Measurements from ENCODE around the gene AMOTL2. TPM values are rescaled to one million over a fixed set of nuclear protein-coding genes. Genes with fewer than 3 reads are reported as not detected.

AMOTL2 gene
- total and polyA plus RNA-seq, 4 donors: 12.4 to 118 (median 55.7) TPM

- H3K4me1 ChIP-seq (ENCODE audit: control insufficient read depth in 1 of 2, insufficient read depth in 2 of 2, low read length in 2 of 2): no peaks in the 10 kb centered on the region
- no peak overlapping the region for H3K4me3 ChIP-seq (ENCODE audit: low read length in 2 of 2)
- peak overlapping the region in 1 of 2 donors; percentile 73 for H3K27ac ChIP-seq (ENCODE audit: low read depth in 1 of 2, low read length in 2 of 2)
- DNase-seq: peak; percentile 21 to 41
- no peaks in the 10 kb centered on the region for H3K27me3 ChIP-seq (ENCODE audit: control insufficient read depth in 1 of 2, insufficient read depth in 2 of 2, low read length in 1 of 2)
- no peaks in the 10 kb centered on the region for H3K9me3 ChIP-seq (ENCODE audit: control insufficient read depth, low read length)
- intact Hi-C loops (cut with DNase I): loop anchor here in 1 of 2 donors (5.0 kb wide), 1 partner anchor 33 kb away; no protein-coding TSS in a partner anchor
- peaks cover 0 to 2% of the 10 kb centered on the region in 2 donors for H3K36me3 ChIP-seq (ENCODE audit: control insufficient read depth in 1 of 2, insufficient read depth in 2 of 2, low read length in 1 of 2)
- 82 to 88% methylated on average over 1 of the region's 1 CpG for WGBS, 2 donors
- no peak for ATAC-seq (ENCODE audit: low FRiP score)
Observed at GRCh38 chr3:134345202-134345601, 29.0 kb downstream of the AMOTL2 start.

GRCh38 chr3:134344560-134344959 lies 29.7 kb downstream of the AMOTL2 start:
- intact Hi-C loops (cut with DNase I): no loop called here
- Histone ChIP-seq H3K36me3 (ENCODE audit: control insufficient read depth in 1 of 2, insufficient read depth in 2 of 2, low read length in 1 of 2) (peaks cover 0 to 2% of the 10 kb centered on the region in 2 donors), H3K9me3 (ENCODE audit: control insufficient read depth, low read length) (no peaks in the 10 kb centered on the region), H3K27ac (ENCODE audit: low read depth in 1 of 2, low read length in 2 of 2) (no peak overlapping the region), H3K4me1 (ENCODE audit: control insufficient read depth in 1 of 2, insufficient read depth in 2 of 2, low read length in 2 of 2) (no peaks in the 10 kb centered on the region), H3K4me3 (ENCODE audit: low read length in 2 of 2) (no peak overlapping the region), H3K27me3 (ENCODE audit: control insufficient read depth in 1 of 2, insufficient read depth in 2 of 2, low read length in 1 of 2) (no peaks in the 10 kb centered on the region)
- WGBS, 2 donors: 97% methylated on average over 2 of the region's 2 CpGs
- ATAC-seq (ENCODE audit: low FRiP score): no peak
- DNase-seq: no peak

GRCh38 chr3:134342259-134342658 lies 32.0 kb downstream of the AMOTL2 start:
- WGBS, 2 donors: 88 to 95% methylated on average over 9 of the region's 9 CpGs
- DNase-seq (peak; percentile 5 to 49), ATAC-seq (ENCODE audit: low FRiP score) (no peak)
- intact Hi-C loops (cut with DNase I): no loop called here
- Histone ChIP-seq H3K36me3 (ENCODE audit: control insufficient read depth in 1 of 2, insufficient read depth in 2 of 2, low read length in 1 of 2) (peaks cover 0 to 2% of the 10 kb centered on the region in 2 donors), H3K27me3 (ENCODE audit: control insufficient read depth in 1 of 2, insufficient read depth in 2 of 2, low read length in 1 of 2) (no peaks in the 10 kb centered on the region), H3K27ac (ENCODE audit: low read depth in 1 of 2, low read length in 2 of 2) (no peak overlapping the region), H3K9me3 (ENCODE audit: control insufficient read depth, low read length) (no peaks in the 10 kb centered on the region), H3K4me1 (ENCODE audit: control insufficient read depth in 1 of 2, insufficient read depth in 2 of 2, low read length in 2 of 2) (no peaks in the 10 kb centered on the region), H3K4me3 (ENCODE audit: low read length in 2 of 2) (no peak overlapping the region)

- H3K27me3 ChIP-seq (ENCODE audit: control insufficient read depth in 1 of 2, insufficient read depth in 2 of 2, low read length in 1 of 2): no peaks in the 10 kb centered on the region
- no peak overlapping the region for H3K27ac ChIP-seq (ENCODE audit: low read depth in 1 of 2, low read length in 2 of 2)
- DNase-seq: peak; percentile 5 to 19
- no peak for ATAC-seq (ENCODE audit: low FRiP score)
- no peaks in the 10 kb centered on the region for H3K4me1 ChIP-seq (ENCODE audit: control insufficient read depth in 1 of 2, insufficient read depth in 2 of 2, low read length in 2 of 2)
- no peak overlapping the region for H3K4me3 ChIP-seq (ENCODE audit: low read length in 2 of 2)
- no peaks in the 10 kb centered on the region for H3K9me3 ChIP-seq (ENCODE audit: control insufficient read depth, low read length)
- intact Hi-C loops (cut with DNase I): no loop called here
- 91 to 97% methylated on average over 2 of the region's 2 CpGs for WGBS, 2 donors
- H3K36me3 ChIP-seq (ENCODE audit: control insufficient read depth in 1 of 2, insufficient read depth in 2 of 2, low read length in 1 of 2): no peaks in the 10 kb centered on the region
Observed at GRCh38 chr3:134341389-134341788, 32.9 kb downstream of the AMOTL2 start.

- H3K27ac ChIP-seq (ENCODE audit: low read depth in 1 of 2, low read length in 2 of 2): no peak overlapping the region
Observed at GRCh38 chr3:134340982-134341365, 33.3 kb downstream of the AMOTL2 start.

GRCh38 chr3:134340362-134340981 lies 33.8 kb downstream of the AMOTL2 start:
- H3K9me3 ChIP-seq (ENCODE audit: control insufficient read depth, low read length): no peaks in the 10 kb centered on the region
- DNase-seq (no peak), ATAC-seq (ENCODE audit: low FRiP score) (no peak)
- WGBS, 2 donors: 62 to 80% methylated on average over 1 of the region's 1 CpG
- no peak overlapping the region for H3K27ac ChIP-seq (ENCODE audit: low read depth in 1 of 2, low read length in 2 of 2)
- no peaks in the 10 kb centered on the region for H3K27me3 ChIP-seq (ENCODE audit: control insufficient read depth in 1 of 2, insufficient read depth in 2 of 2, low read length in 1 of 2)
- intact Hi-C loops (cut with DNase I): no loop called here
- no peaks in the 10 kb centered on the region for H3K36me3 ChIP-seq (ENCODE audit: control insufficient read depth in 1 of 2, insufficient read depth in 2 of 2, low read length in 1 of 2)
- peaks cover 0 to 2% of the 10 kb centered on the region in 2 donors for H3K4me1 ChIP-seq (ENCODE audit: control insufficient read depth in 1 of 2, insufficient read depth in 2 of 2, low read length in 2 of 2)
- H3K4me3 ChIP-seq (ENCODE audit: low read length in 2 of 2): no peak overlapping the region

More at GRCh38 chr3:134340982-134341365, 33.3 kb downstream of the AMOTL2 start:
- WGBS, 2 donors: 82 to 85% methylated on average over 1 of the region's 1 CpG
- no peaks in the 10 kb centered on the region for H3K4me1 ChIP-seq (ENCODE audit: control insufficient read depth in 1 of 2, insufficient read depth in 2 of 2, low read length in 2 of 2)
- no peaks in the 10 kb centered on the region for H3K9me3 ChIP-seq (ENCODE audit: control insufficient read depth, low read length)
- no peak for ATAC-seq (ENCODE audit: low FRiP score)
- intact Hi-C loops (cut with DNase I): no loop called here
- H3K27me3 ChIP-seq (ENCODE audit: control insufficient read depth in 1 of 2, insufficient read depth in 2 of 2, low read length in 1 of 2): no peaks in the 10 kb centered on the region
- no peaks in the 10 kb centered on the region for H3K36me3 ChIP-seq (ENCODE audit: control insufficient read depth in 1 of 2, insufficient read depth in 2 of 2, low read length in 1 of 2)
- DNase-seq: no peak
- H3K4me3 ChIP-seq (ENCODE audit: low read length in 2 of 2): no peak overlapping the region

GRCh38 chr3:134339913-134340312 lies 34.3 kb downstream of the AMOTL2 start:
- H3K36me3 ChIP-seq (ENCODE audit: control insufficient read depth in 1 of 2, insufficient read depth in 2 of 2, low read length in 1 of 2): no peaks in the 10 kb centered on the region

GRCh38 chr3:134339331-134339730 lies 34.9 kb downstream of the AMOTL2 start:
- Histone ChIP-seq H3K9me3 (ENCODE audit: control insufficient read depth, low read length) (no peaks in the 10 kb centered on the region), H3K36me3 (ENCODE audit: control insufficient read depth in 1 of 2, insufficient read depth in 2 of 2, low read length in 1 of 2) (no peaks in the 10 kb centered on the region), H3K27ac (ENCODE audit: low read depth in 1 of 2, low read length in 2 of 2) (no peak overlapping the region), H3K4me1 (ENCODE audit: control insufficient read depth in 1 of 2, insufficient read depth in 2 of 2, low read length in 2 of 2) (peaks cover under 1 to 3% of the 10 kb centered on the region in 2 donors), H3K27me3 (ENCODE audit: control insufficient read depth in 1 of 2, insufficient read depth in 2 of 2, low read length in 1 of 2) (no peaks in the 10 kb centered on the region), H3K4me3 (ENCODE audit: low read length in 2 of 2) (no peak overlapping the region)
- WGBS, 2 donors: 82 to 89% methylated on average over 9 of the region's 9 CpGs
- intact Hi-C loops (cut with DNase I): no loop called here
- peak in 1 of 2 donors; percentile 59 for DNase-seq
- no peak for ATAC-seq (ENCODE audit: low FRiP score)

More at GRCh38 chr3:134339913-134340312, 34.3 kb downstream of the AMOTL2 start:
- ATAC-seq (ENCODE audit: low FRiP score): no peak
- intact Hi-C loops (cut with DNase I): no loop called here
- 94 to 95% methylated on average over 5 of the region's 5 CpGs for WGBS, 2 donors
- Histone ChIP-seq H3K27ac (ENCODE audit: low read depth in 1 of 2, low read length in 2 of 2) (no peak overlapping the region), H3K9me3 (ENCODE audit: control insufficient read depth, low read length) (no peaks in the 10 kb centered on the region), H3K4me1 (ENCODE audit: control insufficient read depth in 1 of 2, insufficient read depth in 2 of 2, low read length in 2 of 2) (peaks cover 0 to 3% of the 10 kb centered on the region in 2 donors), H3K4me3 (ENCODE audit: low read length in 2 of 2) (no peak overlapping the region), H3K27me3 (ENCODE audit: control insufficient read depth in 1 of 2, insufficient read depth in 2 of 2, low read length in 1 of 2) (no peaks in the 10 kb centered on the region)
- peak in 1 of 2 donors; percentile 23 for DNase-seq
